Measurements from ENCODE around the gene ATP2C2. TPM values are rescaled to one million over a fixed set of nuclear protein-coding genes. Genes with fewer than 3 reads are reported as not detected.

Gene ATP2C2
- total and polyA plus RNA-seq, 2 of the 8 experiments (the other 6 are each of a cell fraction or from before 2014, with no cell fraction given), result 1.2 to 2.8 TPM

DNA sequence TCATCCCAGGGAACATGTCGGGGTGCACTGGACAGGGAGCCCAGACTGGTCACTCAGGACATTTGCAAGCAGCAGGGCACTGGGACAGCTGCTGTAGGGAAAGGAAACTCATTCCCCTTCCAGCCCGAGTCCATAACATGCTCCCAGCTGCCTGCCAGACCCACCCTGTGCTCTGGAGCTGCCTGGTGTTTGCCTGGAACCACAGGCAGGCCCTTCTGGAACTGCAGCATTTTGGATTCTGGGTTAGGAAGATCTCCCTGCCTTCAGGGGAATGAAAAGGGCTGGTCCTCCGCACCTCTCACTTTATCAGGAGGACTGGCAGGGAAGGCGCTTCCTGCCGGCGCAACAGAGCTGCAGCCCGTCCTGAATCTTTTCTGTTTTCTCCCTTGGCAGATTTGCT lies 94.9 kb downstream of the ATP2C2 start (continued):
- TF ChIP-seq, protein P1, sequence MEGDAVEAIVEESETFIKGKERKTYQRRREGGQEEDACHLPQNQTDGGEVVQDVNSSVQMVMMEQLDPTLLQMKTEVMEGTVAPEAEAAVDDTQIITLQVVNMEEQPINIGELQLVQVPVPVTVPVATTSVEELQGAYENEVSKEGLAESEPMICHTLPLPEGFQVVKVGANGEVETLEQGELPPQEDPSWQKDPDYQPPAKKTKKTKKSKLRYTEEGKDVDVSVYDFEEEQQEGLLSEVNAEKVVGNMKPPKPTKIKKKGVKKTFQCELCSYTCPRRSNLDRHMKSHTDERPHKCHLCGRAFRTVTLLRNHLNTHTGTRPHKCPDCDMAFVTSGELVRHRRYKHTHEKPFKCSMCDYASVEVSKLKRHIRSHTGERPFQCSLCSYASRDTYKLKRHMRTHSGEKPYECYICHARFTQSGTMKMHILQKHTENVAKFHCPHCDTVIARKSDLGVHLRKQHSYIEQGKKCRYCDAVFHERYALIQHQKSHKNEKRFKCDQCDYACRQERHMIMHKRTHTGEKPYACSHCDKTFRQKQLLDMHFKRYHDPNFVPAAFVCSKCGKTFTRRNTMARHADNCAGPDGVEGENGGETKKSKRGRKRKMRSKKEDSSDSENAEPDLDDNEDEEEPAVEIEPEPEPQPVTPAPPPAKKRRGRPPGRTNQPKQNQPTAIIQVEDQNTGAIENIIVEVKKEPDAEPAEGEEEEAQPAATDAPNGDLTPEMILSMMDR (IDR thresholded peaks at IDR 0.05; ENCODE audit: control extremely low read depth in 1 of 3, insufficient read depth in 1 of 3, low read depth in 1 of 3, low read length in 3 of 3), result no peak

All from H1 (cell line).